Cortex of kidney (tissue), 1 donor: ENCODE data around the gene TMEM109.

ENCODE experiments used
- DNase-seq: peaks from one replicate; lab custom pipeline; 2025; lab: John Stamatoyannopoulos, UW

The TMEM109 gene

GRCh38 chr11:60925868-60926267 lies 11.9 kb downstream of the TMEM109 start:
- DNase-seq, result no peak

DNA sequence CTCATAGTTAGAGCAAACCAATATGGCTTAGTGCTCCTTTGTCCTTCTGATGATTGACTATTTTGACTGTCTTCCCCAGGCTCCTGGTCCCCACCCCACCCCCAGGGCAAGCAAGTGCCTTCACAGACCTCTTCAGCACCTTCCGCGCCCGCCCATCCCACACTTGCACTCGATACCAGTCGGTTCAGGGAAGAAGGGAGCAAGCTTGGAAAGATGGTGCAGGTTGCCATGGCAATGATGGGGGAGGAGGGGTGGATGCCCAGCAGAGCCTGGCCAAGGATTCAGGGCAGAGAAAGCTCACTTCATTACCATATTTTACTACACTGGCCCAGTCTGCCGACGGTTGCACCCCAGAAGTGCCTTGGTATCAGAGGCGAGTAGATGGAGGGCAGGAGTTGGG lies 12.5 kb downstream of the TMEM109 start:
- DNase-seq, result no peak

DNA sequence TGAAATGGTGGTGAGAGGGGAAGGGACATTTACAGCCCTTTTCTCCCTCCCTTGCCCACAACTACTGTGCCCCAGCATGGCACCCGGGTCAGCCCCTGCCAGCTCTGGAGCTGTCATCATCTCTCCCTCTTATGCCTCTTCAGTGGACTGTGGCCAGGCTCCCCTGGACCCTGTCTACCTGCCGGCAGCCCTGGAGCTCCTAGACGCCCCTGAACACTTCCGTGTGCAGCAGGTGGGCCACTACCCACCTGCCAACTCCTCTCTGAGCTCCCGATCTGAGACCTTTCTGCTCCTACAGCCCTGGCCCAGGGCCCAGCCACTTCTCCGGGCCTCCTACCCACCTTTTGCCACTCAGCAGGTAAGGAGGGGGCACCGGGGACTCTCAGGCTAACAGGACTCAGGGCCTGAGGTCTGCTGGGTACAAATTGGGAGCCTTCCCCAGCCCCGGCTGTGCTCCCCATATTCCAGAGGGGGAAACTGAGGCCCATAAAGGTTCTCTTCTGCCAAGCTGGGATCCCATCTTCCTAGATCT lies 13.2 kb downstream of the TMEM109 start:
- no peak for DNase-seq

- no peak for DNase-seq
Measured at GRCh38 chr11:60927600-60927999, 13.6 kb downstream of the TMEM109 start.

- no peak for DNase-seq
Measured at GRCh38 chr11:60928563-60929001, 14.6 kb downstream of the TMEM109 start.

- DNase-seq, result no peak
Measured at GRCh38 chr11:60929764-60930163, 15.8 kb downstream of the TMEM109 start.

GRCh38 chr11:60930394-60930793 lies 16.4 kb downstream of the TMEM109 start:
- no peak for DNase-seq

DNA sequence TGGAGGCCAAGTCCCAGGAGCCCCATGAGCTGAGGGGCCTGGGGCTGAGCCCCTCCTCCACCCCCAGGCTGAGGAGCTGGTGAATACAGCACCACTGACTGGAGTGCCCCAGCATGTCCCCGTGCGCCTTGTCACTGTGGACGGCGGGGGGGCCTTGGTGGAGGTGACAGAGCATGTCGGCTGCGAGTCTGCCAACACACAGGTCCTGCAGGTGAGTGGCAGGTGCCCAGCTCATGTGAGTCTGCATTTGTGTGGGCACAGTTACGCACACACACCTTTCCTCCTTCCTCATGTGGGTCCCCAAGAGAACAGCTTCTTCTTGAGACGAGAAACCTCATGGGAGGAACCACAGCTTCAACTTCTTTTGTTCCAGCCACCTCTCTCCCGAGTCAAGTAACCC lies 18.0 kb downstream of the TMEM109 start:
- no peak for DNase-seq

- DNase-seq, result no peak
Measured at GRCh38 chr11:60932605-60933356, 18.8 kb downstream of the TMEM109 start.

DNA sequence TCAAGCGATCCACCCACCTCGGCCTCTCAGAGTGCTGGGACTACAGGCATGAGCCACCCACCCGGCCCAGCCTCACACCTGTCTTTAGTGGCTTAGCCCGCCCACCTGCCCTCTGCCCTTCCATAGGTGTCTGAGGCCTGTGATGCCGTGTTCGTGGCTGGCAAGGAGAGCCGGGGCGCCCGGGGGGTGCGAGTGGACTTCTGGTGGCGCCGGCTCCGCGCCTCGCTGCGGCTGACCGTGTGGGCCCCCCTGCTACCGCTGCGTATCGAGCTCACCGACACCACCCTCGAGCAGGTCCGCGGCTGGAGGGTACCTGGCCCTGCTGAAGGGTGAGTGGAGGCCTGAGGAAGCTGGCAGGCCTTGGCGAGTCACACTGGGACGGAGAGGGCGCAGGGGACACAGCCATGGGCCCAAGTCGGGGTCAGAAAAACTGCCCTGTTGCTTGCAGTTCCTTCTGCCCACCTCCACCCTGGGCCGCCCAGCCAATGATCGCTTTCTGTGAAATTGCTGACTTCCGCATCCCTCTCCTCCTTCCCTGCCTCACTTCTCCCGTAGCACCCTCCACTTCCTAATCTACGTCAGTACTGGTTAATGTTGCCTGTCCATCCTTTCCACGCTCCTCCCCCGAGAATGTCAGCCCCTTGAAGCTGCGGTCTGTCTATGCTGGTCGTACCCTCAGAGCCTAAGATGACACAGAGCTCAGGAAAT lies 19.6 kb downstream of the TMEM109 start:
- DNase-seq, result no peak

DNA sequence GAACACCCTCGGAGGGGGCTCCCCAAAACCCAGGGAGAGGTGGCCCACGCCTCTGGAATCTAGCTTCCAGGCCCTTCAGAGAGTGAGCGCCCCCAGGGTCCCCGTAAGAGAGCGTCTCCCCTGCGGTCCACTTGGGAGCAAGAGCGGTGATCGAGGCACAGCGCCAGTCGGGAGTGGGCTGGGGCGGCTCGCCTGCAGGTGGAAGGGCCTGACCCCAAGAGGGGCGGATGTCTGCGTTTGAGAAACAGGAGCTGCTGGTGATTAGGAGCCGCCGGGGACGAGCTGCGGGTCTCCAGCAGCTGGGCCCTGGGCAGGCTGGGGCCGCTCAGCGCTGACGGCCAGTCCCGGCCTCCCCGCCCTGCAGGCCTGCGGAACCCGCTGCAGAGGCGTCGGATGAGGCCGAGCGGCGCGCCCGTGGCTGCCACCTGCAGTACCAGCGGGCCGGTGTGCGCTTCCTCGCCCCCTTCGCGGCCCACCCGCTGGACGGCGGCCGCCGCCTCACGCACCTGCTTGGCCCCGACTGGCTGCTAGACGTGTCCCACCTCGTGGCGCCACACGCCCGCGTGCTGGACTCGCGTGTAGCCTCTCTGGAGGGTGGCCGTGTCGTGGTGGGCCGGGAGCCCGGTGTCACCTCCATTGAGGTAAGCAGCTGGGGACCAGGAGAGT lies 20.3 kb downstream of the TMEM109 start:
- no peak for DNase-seq

GRCh38 chr11:60934790-60935605 lies 21.0 kb downstream of the TMEM109 start:
- DNase-seq, result no peak

- DNase-seq, result no peak
Measured at GRCh38 chr11:60935676-60936442, 21.9 kb downstream of the TMEM109 start.

DNA sequence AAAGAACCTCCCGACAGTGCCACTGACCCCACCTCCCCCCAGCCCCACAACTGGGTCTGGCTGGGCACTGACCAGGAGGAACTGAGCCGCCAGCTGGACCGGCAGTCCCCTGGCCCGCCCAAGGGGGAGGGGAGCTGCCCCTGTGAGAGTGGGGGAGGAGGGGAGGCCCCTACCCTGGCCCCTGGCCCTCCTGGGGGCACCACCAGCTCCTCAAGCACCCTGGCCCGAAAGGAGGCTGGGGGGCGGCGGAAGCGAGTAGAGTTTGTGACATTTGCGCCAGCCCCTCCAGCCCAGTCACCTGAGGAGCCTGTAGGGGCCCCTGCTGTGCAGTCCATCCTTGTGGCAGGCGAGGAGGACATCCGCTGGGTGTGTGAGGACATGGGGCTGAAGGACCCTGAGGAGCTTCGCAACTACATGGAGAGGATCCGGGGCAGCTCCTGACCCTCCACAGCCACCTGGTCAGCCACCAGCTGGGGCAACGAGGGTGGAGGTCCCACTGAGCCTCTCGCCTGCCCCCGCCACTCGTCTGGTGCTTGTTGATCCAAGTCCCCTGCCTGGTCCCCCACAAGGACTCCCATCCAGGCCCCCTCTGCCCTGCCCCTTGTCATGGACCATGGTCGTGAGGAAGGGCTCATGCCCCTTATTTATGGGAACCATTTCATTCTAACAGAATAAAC lies 22.6 kb downstream of the TMEM109 start:
- DNase-seq, result no peak

DNA sequence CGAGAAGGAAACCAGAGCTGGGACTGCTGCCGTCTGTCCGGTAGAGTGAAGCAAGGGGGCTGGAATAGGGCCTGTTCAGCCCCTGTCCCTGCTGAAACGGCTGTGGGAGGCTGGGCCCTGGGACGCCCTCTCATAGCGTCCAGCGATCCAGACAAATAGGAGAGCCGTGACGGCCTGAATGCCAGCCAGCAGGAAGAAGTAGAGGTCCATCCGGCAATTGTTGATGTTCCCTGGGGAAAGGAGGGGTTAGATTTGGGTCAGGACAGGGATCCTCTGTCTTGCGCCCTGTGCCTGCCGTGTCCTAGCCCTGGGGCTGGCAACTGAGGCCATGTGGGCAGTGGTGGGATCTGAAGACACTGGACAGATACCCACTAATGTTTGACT lies 23.2 kb downstream of the TMEM109 start:
- no peak for DNase-seq

GRCh38 chr11:60937811-60938210 lies 23.9 kb downstream of the TMEM109 start:
- no peak for DNase-seq

- no peak for DNase-seq
Measured at GRCh38 chr11:60938500-60938899, 24.5 kb downstream of the TMEM109 start.

GRCh38 chr11:60939301-60939700 lies 25.3 kb downstream of the TMEM109 start:
- DNase-seq, result no peak

GRCh38 chr11:60939855-60940254 lies 25.9 kb downstream of the TMEM109 start:
- no peak for DNase-seq

GRCh38 chr11:60941371-60942119 lies 27.6 kb downstream of the TMEM109 start:
- DNase-seq, result no peak
